ENCODE results near the gene IREB2.
"Not testable (repeated sequence)": the region's sequence is repeated elsewhere in the genome, so short reads cannot be mapped to it uniquely, and the experiment has no call there.

IREB2 gene

DNA sequence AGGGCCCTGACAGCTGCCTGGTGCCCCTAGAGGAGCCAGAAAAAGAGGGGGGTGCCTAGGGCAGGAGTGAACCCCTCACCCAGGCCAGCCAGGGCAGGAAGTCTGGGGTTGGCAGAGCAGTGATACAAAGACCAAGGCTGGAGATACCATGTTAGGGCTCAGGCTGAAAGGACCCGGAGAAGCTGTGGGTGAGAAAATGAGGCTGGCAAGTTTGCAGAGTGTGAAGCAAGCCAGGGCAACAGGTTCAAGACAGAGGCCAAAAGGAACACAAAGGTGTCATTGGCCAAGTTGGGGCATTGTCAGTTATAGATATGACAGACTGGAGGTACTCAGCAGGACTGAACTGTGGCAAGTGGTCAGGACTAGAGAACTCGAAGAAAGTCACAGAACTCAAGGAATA, 40.6 kb upstream of the IREB2 start:
- no peak for DNase-seq (ENCODE audit: low read depth)
- TF ChIP-seq, protein P1, sequence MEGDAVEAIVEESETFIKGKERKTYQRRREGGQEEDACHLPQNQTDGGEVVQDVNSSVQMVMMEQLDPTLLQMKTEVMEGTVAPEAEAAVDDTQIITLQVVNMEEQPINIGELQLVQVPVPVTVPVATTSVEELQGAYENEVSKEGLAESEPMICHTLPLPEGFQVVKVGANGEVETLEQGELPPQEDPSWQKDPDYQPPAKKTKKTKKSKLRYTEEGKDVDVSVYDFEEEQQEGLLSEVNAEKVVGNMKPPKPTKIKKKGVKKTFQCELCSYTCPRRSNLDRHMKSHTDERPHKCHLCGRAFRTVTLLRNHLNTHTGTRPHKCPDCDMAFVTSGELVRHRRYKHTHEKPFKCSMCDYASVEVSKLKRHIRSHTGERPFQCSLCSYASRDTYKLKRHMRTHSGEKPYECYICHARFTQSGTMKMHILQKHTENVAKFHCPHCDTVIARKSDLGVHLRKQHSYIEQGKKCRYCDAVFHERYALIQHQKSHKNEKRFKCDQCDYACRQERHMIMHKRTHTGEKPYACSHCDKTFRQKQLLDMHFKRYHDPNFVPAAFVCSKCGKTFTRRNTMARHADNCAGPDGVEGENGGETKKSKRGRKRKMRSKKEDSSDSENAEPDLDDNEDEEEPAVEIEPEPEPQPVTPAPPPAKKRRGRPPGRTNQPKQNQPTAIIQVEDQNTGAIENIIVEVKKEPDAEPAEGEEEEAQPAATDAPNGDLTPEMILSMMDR (conservative IDR thresholded peaks at IDR 0.05; ENCODE audit: low read length): no peak
- H3K4me3 ChIP-seq (ENCODE audit: low read length): no peak overlapping the region

DNA sequence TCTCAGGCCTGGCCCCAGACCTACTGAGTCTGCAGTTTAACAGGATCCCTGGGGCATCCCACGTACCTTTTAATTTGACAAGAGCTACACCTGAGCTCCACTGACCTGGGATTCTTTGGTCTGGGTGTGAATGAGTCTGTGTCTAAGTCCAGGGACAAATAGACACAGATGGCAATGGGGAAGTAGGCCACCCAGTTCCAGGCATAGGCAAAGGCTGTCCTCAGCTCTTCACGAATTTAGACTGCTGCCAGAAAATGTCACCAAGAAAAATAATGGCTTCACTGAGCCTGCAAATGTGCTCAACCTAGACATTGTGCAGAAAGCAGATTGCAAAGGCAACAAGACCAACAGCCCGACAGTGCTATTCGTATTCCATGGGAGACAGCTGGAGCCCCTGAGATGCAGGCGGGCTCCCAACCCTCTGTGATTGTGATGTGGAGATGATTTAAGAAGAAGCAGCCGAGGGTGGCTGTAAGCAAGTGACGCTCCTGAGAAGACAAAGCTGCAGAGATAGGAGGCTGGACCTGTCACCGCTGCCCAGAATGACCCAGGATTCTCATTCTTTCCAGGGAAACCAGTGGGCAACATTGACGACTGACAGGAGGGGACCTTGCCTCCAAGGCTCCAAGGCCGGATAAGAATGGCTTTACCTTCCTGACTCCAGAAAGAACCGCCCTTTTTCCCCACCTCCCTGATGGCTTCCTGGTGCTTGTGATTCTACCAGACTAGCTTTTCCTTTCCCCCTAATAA, 39.8 kb upstream of the IREB2 start:
- TF ChIP-seq, protein P1 (conservative IDR thresholded peaks at IDR 0.05; ENCODE audit: low read length): no peak
- H3K4me3 ChIP-seq (ENCODE audit: low read length): no peak overlapping the region
- DNase-seq (ENCODE audit: low read depth): no peak

GRCh38 chr15:78399091-78399490, 38.9 kb upstream of the IREB2 start:
- TF ChIP-seq, protein P1 (conservative IDR thresholded peaks at IDR 0.05; ENCODE audit: low read length): no peak
- peak; percentile 52 for DNase-seq (ENCODE audit: low read depth)
- no peak overlapping the region for H3K4me3 ChIP-seq (ENCODE audit: low read length)

GRCh38 chr15:78402061-78402610, 35.9 kb upstream of the IREB2 start:
- TF ChIP-seq, protein P1 (conservative IDR thresholded peaks at IDR 0.05; ENCODE audit: low read length): no peak
- DNase-seq (ENCODE audit: low read depth): peak; percentile 16
- no peak overlapping the region for H3K4me3 ChIP-seq (ENCODE audit: low read length)

GRCh38 chr15:78404125-78404524, 33.9 kb upstream of the IREB2 start:
- no peak overlapping the region for H3K4me3 ChIP-seq (ENCODE audit: low read length)
- TF ChIP-seq, protein P1 (conservative IDR thresholded peaks at IDR 0.05; ENCODE audit: low read length): no peak
- no peak for DNase-seq (ENCODE audit: low read depth)

GRCh38 chr15:78404796-78405195, 33.2 kb upstream of the IREB2 start:
- not testable (repeated sequence) for H3K4me3 ChIP-seq (ENCODE audit: low read length); DNase-seq (ENCODE audit: low read depth)

DNA sequence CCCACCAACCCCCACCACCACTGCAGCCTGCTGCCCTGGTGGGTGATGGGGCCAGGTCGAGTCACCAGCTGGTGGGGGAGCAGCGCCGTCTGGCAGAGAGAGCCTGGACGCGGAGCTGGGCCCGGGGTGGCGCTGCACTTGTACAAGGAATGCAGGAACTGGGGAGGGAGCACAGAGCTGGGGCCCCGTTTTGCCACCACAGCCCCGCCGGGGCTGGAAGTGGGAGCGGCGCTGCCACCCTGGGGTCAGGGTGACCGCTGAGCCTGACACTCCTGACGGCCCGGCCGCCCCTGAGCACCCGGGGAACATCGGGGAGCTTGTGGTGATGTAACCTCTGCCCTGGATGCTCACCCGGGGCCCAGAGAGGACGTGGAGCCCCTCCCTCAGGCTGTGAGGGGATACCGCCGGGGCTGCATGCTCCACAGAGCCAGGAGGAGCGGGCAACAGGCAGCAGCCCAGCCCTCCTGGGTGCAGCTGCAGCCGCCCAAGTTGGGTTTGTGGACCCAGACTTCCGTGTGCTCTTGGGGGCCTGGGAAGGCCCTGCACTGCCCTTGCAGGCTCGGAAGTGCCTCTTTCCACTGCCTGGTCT, 32.6 kb upstream of the IREB2 start:
- DNase-seq (ENCODE audit: low read depth): no peak
- TF ChIP-seq, protein P1 (conservative IDR thresholded peaks at IDR 0.05; ENCODE audit: low read length): no peak
- H3K4me3 ChIP-seq (ENCODE audit: low read length): no peak overlapping the region
